ENCODE data around the gene TRIM26. TPM values are rescaled to one million over a fixed set of nuclear protein-coding genes. Genes with fewer than 3 reads are reported as not detected.

The TRIM26 gene
- total and polyA plus RNA-seq, 2 donors (not counting 3 experiments of a cell fraction or from before 2014, with no cell fraction given): 30.4 to 34.5 TPM

GRCh38 chr6:30184417-30185031 lies 28.7 kb downstream of the TRIM26 start:
- H3K27me3 ChIP-seq (ENCODE audit: control insufficient read depth in 2 of 2, insufficient read depth in 2 of 2, low read length in 2 of 2): peaks cover 0 to 2% of the 10 kb centered on the region in 2 experiments
- no peaks in the 10 kb centered on the region for H3K79me2 ChIP-seq (ENCODE audit: control insufficient read depth, insufficient read depth, low read length)
- no peaks in the 10 kb centered on the region for H4K20me1 ChIP-seq (replicated peaks; ENCODE audit: control insufficient read depth, extremely low read depth, insufficient read depth, low read length)
- TSS peak; percentile 58 for BruUV-seq (replicated peaks)
- ChIA-PET POLR2A (no interaction called here), CTCF (no interaction called here)
- TF ChIP-seq EZH2 (IDR thresholded peaks at IDR 0.05; ENCODE audit: borderline replicate concordance, low read depth, low read length, severe bottlenecking) (no peak), MYC (IDR thresholded peaks at IDR 0.05; ENCODE audit: low read depth, low read length) (no peak), MAX (IDR thresholded peaks at IDR 0.05; ENCODE audit: insufficient read depth, insufficient read length) (no peak), FOS (IDR thresholded peaks at IDR 0.05; ENCODE audit: borderline replicate concordance, insufficient read depth, low read length) (no peak), POLR2A (IDR thresholded peaks at IDR 0.05; ENCODE audit: low read depth, low read length) (no peak), GATA2 (IDR thresholded peaks at IDR 0.05; ENCODE audit: insufficient read depth, insufficient read length, low read depth, low read length) (no peak), POLR2AphosphoS5 (IDR thresholded peaks at IDR 0.05; ENCODE audit: insufficient read depth, low read depth, low read length) (no peak), JUN (IDR thresholded peaks at IDR 0.05; ENCODE audit: borderline replicate concordance, insufficient read depth, insufficient read length, low read depth) (no peak)
- TF ChIP-seq, protein P1, sequence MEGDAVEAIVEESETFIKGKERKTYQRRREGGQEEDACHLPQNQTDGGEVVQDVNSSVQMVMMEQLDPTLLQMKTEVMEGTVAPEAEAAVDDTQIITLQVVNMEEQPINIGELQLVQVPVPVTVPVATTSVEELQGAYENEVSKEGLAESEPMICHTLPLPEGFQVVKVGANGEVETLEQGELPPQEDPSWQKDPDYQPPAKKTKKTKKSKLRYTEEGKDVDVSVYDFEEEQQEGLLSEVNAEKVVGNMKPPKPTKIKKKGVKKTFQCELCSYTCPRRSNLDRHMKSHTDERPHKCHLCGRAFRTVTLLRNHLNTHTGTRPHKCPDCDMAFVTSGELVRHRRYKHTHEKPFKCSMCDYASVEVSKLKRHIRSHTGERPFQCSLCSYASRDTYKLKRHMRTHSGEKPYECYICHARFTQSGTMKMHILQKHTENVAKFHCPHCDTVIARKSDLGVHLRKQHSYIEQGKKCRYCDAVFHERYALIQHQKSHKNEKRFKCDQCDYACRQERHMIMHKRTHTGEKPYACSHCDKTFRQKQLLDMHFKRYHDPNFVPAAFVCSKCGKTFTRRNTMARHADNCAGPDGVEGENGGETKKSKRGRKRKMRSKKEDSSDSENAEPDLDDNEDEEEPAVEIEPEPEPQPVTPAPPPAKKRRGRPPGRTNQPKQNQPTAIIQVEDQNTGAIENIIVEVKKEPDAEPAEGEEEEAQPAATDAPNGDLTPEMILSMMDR (IDR thresholded peaks at IDR 0.05; ENCODE audit: extremely low read depth in 1 of 2, insufficient read depth in 1 of 2, low read depth in 1 of 2, low read length in 2 of 2): no peak
- intact Hi-C loops (cut with micrococcal nuclease): no loop called here
- H3K4me3 ChIP-seq (replicated peaks in 1 of 3; ENCODE audit: insufficient read depth in 1 of 3, low read depth in 1 of 3, low read length in 3 of 3): no peak overlapping the region
- H3K9me3 ChIP-seq (replicated peaks; ENCODE audit: control insufficient read depth, insufficient read depth, low read length): no peaks in the 10 kb centered on the region
- H3K27ac ChIP-seq (ENCODE audit: insufficient read depth, low read depth, low read length): no peak overlapping the region
- H3K9ac ChIP-seq (replicated peaks; ENCODE audit: extremely low read depth, insufficient read depth, low read length): no peak overlapping the region
- no peaks in the 10 kb centered on the region for H3K4me1 ChIP-seq (ENCODE audit: control insufficient read depth, extremely low read depth, insufficient read depth, low read length)
- dilution Hi-C loops (cut with MboI; ENCODE audit: extremely low pct_ligation_motif_present, low sequenced_read_pairs): no loop called here
- no peaks in the 10 kb centered on the region for H3K9me1 ChIP-seq (replicated peaks; ENCODE audit: control insufficient read depth, extremely low read depth, insufficient read depth, low read length)
- peaks cover 11 to 16% of the 10 kb centered on the region in 2 experiments for H3K36me3 ChIP-seq (ENCODE audit: control insufficient read depth in 2 of 2, extremely low read depth in 1 of 2, insufficient read depth in 2 of 2, low read length in 2 of 2)
- H3K4me2 ChIP-seq (ENCODE audit: insufficient read depth, low read length): no peak overlapping the region
- no peak overlapping the region for H2AFZ ChIP-seq (ENCODE audit: low read depth, low read length)
- DNase-seq (ENCODE audit: low read depth, low spot score): no peak
- no peak for FAIRE-seq
